Spleen (tissue), 7 donors: ENCODE results near the gene RGS6.

Source experiments
- POLR2AphosphoS5 ChIP-seq, 3 donors: sonication (generic); formaldehyde crosslinking; IDR thresholded peaks; one replicate each; pipeline ENCODE4 v1.5.1; 2017; ENCODE audit warnings: antibody characterized with exemption in 3 of 3
- TF ChIP-seq, protein P1 (sequence below), 11 experiments: fragments of 200-600 bp in 7 of 11; fragments of 450-650 bp in 4 of 11; sonication (generic) in 4 of 11; IDR thresholded peaks in 8 of 11; conservative IDR thresholded peaks in 3 of 11; 1 replicate in 7 of 11; 2 replicates in 4 of 11; pipeline versions ENCODE4 v1.4.0 to v1.8.0; 2016 to 2021; ENCODE audit warnings: antibody characterized with exemption in 11 of 11, inconsistent platforms in 4 of 11, mild to moderate bottlenecking in 1 of 11
- donor health status: DM: no; HTN: no; CAD: no; lungs with moderate emphysema.
- donor health status: DM: no; HTN: no; CAD: no.
- donor health status: DM: no; HTN: no; CAD: no.

DNA sequence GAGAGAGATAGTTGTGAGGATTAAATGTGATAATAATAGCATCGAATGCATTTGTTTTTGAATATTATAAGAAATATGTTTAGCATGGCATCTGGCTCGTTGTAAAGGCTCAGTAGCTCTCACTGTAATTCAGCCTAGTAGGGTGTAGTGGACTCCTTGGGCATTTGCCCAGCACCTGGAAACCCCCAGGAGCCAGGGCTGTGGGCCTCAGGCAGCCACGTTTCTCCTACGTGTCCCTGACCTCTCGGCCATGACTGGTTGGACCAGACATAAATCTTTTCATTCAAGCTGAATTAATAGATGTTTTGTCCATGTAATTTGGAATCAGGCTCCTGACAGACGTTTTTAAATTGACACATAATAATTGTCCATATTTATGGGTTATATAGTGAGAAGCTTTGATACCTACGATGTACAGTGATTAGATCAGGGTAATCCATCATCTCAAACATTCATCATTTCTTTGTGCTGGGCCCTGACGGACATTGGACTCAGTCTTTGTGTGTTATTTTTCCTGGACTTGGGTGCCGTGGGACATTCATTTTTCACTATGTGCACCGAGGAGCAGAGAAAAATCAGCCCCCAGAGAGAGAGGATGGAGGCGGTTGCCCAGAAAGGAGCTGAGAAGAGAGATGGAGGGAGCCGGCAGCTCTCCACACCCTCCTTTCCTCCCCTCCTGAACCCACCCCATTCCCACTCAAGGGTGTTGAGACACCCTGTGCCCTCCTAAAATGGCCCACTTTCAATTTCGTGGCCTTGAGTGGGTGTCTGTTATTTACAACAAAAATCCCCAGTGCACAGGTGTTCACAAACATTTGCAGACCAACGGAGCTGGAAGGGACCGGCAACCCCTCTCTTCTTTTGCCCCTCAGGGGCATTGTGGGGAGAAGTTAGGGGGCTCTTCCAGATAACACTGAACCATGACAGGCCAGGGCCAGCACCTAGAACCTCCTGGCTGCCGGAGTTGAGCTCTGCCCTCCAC is 665.3 kb downstream of the RGS6 start:
- TF ChIP-seq, protein P1, sequence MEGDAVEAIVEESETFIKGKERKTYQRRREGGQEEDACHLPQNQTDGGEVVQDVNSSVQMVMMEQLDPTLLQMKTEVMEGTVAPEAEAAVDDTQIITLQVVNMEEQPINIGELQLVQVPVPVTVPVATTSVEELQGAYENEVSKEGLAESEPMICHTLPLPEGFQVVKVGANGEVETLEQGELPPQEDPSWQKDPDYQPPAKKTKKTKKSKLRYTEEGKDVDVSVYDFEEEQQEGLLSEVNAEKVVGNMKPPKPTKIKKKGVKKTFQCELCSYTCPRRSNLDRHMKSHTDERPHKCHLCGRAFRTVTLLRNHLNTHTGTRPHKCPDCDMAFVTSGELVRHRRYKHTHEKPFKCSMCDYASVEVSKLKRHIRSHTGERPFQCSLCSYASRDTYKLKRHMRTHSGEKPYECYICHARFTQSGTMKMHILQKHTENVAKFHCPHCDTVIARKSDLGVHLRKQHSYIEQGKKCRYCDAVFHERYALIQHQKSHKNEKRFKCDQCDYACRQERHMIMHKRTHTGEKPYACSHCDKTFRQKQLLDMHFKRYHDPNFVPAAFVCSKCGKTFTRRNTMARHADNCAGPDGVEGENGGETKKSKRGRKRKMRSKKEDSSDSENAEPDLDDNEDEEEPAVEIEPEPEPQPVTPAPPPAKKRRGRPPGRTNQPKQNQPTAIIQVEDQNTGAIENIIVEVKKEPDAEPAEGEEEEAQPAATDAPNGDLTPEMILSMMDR (IDR thresholded peaks at IDR 0.05 in 8 of 11, conservative IDR thresholded peaks at IDR 0.05 in 3 of 11), result no peak
- TF ChIP-seq POLR2AphosphoS5 (IDR thresholded peaks at IDR 0.05), result no peak
